Skeletal muscle cell (primary cell): ENCODE measurements around the gene ALDH1L2.

ENCODE experiments used
- DNase-seq: peaks from one replicate; pipeline ENCODE4 v3.0.0-alpha.2; 2010; ENCODE audit warnings: low read depth
- H3K4me3 ChIP-seq: 2 replicates; pipeline ENCODE4 v1.5.1; 2011; ENCODE audit warnings: low read depth, mild to moderate bottlenecking, control low read depth, low read length, moderate library complexity

The ALDH1L2 gene

DNA sequence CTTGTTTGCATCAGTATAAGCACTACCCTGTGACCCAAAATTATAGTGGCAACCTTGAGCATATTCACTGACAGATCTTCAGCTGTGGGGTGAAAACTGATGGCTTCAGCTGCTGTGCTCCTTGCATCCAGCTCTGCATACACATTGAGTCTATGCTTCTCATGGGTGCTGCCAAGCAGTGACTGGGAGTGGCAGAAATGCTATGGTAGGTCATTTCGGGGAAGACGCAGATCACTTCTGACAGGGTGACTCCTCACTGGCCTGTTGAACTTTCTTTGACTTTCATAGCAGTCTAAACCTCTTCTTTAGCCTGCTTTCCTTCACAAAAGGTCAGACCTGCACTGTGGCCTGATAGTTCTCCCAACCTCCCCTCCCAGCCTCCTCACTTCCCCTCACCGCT lies 5.6 kb upstream of the ALDH1L2 start:
- no peak overlapping the region for H3K4me3 ChIP-seq
- DNase-seq: no peak

DNA sequence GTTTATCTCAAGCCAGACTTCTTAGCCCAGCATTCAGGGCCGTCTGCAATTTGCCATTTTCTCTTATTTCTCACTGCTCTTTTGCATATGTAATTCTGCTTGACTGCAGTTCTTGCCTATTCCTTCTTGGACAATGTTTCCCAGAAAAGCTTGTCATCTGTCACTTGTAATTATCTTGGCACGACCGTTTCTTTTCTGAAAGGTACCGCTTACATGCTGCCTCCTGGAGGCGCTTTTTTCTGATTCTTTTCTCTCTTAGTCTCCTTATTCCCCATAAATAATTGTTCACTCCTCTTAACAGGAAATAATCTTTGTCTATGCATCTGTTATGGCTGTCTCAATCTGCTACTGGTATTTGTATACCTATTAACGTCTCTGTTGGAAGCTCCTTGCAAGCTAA lies 1.2 kb upstream of the ALDH1L2 start:
- no peak for DNase-seq
- H3K4me3 ChIP-seq: no peak overlapping the region

DNA sequence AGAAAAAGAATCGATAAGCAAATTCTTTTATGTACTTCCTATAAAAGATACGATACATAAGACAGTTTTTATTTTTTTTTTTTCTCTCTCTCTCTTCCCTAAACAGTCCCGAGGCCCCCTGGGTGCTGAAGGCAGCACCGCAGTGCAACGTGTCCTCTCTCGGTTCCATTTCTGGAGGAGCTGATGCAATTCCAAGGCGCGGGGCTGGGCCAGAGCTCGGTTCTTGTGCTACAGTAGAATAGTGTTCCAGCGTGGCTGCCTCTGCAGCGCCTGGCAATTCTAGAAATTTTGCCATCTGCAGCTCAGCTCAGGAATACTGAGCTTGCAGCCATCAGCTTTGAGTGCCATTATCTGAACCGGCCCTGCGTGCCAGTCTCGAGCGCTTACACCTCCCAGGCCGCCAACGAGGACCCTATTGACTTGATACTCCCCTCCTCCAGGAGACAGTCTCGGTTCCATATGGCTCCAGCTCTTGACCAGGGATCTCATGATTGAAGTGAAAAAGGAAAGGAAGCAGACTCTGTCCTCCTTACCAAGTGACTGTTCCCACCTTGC lies 630 bp downstream of the ALDH1L2 start:
- peak overlapping the region; percentile 86 for H3K4me3 ChIP-seq
- DNase-seq: peak; percentile 36

GRCh38 chr12:105083031-105083430 lies 1.2 kb downstream of the ALDH1L2 start:
- H3K4me3 ChIP-seq: peak overlapping the region; percentile 86

DNA sequence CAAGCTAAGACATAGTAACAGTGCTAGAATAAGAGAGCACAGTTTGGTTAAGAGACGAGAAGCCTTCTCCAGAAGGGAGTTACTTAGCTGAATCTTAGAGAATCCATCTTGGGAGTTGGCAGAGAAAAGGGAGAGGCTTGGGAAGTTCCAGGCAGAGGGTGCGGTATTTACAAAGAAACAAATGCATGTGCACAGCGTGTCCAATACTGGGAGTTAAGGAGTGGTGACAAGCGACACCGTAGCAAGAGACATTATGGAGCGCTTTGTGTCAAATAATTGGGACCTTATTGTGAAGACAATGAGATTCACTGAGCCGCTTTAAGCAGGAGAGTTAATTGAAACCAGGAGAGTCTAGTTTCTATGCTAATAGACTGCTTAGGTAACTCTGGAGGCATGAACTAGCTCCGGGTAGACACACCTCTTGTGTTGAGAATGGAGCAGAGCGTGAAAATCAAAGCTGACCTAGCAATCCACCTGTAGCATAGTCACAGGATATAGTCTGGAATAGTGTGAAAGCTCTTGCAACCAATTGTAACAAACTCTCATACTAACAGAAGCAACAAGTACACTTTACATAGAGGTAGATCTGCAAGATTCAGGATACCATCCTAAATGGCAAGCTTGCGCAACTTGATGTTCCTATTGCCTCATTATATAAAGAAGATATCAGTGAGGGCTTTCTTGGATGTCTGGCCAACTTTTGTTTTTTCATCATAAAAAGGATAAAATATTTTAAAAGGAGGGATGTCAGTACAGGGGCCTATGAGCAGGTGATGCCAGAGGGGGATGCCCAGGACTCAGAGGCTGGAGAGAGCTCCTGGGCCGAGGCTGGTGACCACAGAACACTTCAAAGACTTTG lies 5.3 kb downstream of the ALDH1L2 start:
- DNase-seq: no peak
- H3K4me3 ChIP-seq: no peak overlapping the region

More at GRCh38 chr12:105083031-105083430, 1.2 kb downstream of the ALDH1L2 start:
- no peak for DNase-seq

- DNase-seq: no peak
- no peak overlapping the region for H3K4me3 ChIP-seq
Measured at GRCh38 chr12:105077435-105077834, 6.8 kb downstream of the ALDH1L2 start.

DNA sequence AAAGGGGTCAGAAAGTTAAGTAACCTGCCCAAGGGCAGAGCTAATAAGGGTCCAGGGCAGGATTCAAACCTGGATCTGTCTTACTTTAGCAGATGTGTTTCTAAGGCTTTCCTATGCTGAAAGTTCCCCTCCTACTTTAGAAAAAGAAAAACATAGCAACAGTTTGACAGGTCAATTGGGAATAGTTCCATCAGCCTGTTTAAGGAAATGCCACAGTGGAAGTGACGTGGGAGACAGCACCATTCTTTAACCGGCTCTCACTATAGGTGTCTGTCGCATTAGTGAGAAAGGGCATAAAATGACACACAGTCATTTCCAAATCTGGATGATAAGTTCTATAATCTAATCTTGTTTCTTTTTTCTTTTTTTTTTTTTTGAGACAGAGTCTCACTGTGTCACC lies 7.3 kb downstream of the ALDH1L2 start:
- H3K4me3 ChIP-seq: no peak overlapping the region
- DNase-seq: no peak

DNA sequence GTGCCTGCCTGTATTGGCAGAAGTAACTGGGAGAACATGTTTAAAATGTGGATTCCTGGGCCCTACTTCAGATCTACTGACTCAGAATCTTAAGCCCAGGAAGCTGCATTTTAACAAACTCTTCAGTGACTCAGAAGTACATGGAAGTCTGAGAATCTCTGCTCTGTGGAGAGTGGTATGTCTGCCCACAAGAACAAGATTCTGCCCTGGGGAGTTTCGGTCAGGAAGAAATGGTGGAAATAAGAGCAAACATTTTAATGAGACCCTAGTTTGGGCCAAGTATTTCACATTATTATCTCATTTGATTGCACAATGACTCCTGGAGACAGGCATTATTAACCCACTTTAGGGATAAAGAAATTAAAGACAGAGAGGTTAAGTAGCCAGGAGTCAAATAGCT lies 8.2 kb downstream of the ALDH1L2 start:
- H3K4me3 ChIP-seq: no peak overlapping the region
- DNase-seq: peak; percentile 68

GRCh38 chr12:105072888-105073488 lies 11.3 kb downstream of the ALDH1L2 start:
- DNase-seq: no peak
- no peak overlapping the region for H3K4me3 ChIP-seq

GRCh38 chr12:105071981-105072380 lies 12.3 kb downstream of the ALDH1L2 start:
- no peak for DNase-seq
- no peak overlapping the region for H3K4me3 ChIP-seq

GRCh38 chr12:105069936-105070702 lies 14.1 kb downstream of the ALDH1L2 start:
- DNase-seq: peak; percentile 17
- H3K4me3 ChIP-seq: no peak overlapping the region

- no peak overlapping the region for H3K4me3 ChIP-seq
- peak; percentile 56 for DNase-seq
Measured at GRCh38 chr12:105067511-105068031, 16.7 kb downstream of the ALDH1L2 start.

DNA sequence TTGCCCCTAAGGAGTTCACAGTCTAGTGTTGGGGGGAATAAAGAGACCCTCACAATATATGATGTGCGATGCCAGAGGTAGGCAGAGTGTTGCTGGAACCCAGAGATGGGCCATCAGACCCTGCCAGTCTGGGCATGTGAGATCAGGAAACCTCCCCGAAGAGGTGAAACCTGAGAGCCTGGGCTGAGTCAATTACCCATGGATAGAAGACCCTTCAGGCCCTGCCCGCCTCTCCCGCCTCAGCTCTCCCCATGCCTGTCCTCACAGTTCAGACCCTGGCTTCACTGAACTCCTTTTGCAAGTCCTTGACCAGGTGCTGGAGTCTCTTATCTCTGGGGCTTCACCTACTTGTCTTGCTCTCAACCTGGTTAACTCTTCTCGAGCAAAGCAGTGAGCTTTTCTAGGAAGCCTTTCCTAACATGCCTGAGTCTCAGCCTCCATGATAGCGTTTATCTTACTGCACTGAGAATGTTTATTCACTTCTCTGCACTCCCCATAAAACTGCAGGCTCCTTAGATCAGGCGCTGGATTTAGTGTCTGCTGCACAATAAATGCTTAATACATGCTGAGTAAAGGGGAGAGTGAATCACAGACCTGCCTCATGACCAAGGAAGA lies 19.6 kb downstream of the ALDH1L2 start:
- DNase-seq: no peak
- H3K4me3 ChIP-seq: no peak overlapping the region

- DNase-seq: no peak
- H3K4me3 ChIP-seq: no peak overlapping the region
Measured at GRCh38 chr12:105060715-105061378, 23.4 kb downstream of the ALDH1L2 start.

GRCh38 chr12:105057174-105057573 lies 27.1 kb downstream of the ALDH1L2 start:
- no peak for DNase-seq
- H3K4me3 ChIP-seq: no peak overlapping the region

- DNase-seq: peak; percentile 79
- no peak overlapping the region for H3K4me3 ChIP-seq
Measured at GRCh38 chr12:105053116-105053572, 31.1 kb downstream of the ALDH1L2 start.

DNA sequence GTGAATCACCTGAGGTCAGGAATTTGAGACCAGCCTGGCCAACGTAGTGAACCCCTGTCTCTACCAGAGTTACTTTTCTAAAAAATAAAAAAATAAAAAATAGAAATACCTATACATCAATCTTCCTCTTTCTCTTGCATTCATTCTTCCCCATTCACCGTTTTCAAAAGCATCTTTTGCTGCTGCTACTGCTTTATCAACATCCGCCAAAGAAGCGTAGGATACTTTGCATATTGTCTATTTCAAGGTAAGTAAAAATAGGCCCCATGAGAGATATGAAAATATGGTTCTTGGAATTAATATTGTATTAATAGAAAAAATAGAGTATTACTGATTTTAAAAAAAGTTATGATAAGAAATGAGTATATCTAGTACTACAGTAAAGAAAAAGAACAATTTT lies 32.3 kb downstream of the ALDH1L2 start:
- no peak for DNase-seq
- H3K4me3 ChIP-seq: no peak overlapping the region

DNA sequence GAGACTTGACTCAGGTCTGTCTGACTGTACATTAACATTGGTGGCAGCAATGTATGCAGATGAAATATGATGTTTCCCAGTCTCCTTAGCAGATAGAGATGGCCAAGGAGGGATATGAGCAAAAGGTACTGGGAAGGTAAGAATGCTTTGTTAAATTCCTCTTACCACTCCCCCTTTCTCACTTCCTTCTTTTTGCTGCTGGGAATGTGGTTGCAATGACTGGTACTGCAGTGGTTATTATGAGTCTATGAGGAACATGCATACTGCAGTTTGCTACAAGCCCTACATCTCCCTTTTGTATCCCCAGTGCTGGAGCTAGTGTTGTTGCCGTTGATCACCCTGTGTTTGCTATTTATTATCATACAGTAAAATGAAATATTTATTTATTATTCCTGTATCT lies 35.9 kb downstream of the ALDH1L2 start:
- no peak for DNase-seq
- H3K4me3 ChIP-seq: no peak overlapping the region

- DNase-seq: no peak
Measured at GRCh38 chr12:105047308-105047707, 37.0 kb downstream of the ALDH1L2 start.

More at GRCh38 chr12:105047308-105047707, 37.0 kb downstream of the ALDH1L2 start:
- H3K4me3 ChIP-seq: no peak overlapping the region
